ENCODE results near the gene FGFBP3. TPM values are rescaled to one million over a fixed set of nuclear protein-coding genes. Genes with fewer than 3 reads are reported as not detected.

Gene FGFBP3
- total and polyA plus RNA-seq, 2 of the 4 experiments (the other 2 are of a cell fraction): under 0.01 to 0.36 TPM

GRCh38 chr10:91864099-91864498 is 45.2 kb downstream of the FGFBP3 start:
- POLR2A ChIA-PET (ENCODE audit: unreplicated experiment): no interaction called here

More at GRCh38 chr10:91864099-91864498, 45.2 kb downstream of the FGFBP3 start:
- Histone ChIP-seq H3K18ac (ENCODE audit: low read depth, low read length) (no peak overlapping the region), H3K4me1 (ENCODE audit: control insufficient read depth, insufficient read depth, low read length) (peaks cover 4% of the 10 kb centered on the region), H2AFZ (replicated peaks; ENCODE audit: low read length, poor library complexity) (no peak overlapping the region), H3K4ac (ENCODE audit: low read depth, low read length) (no peak overlapping the region), H2BK120ac (ENCODE audit: low read depth, low read length) (no peak overlapping the region), H3K4me2 (ENCODE audit: low read depth, low read length) (no peak overlapping the region), H2AK5ac (ENCODE audit: low read depth, low read length) (no peak overlapping the region), H4K5ac (ENCODE audit: low read depth, low read length) (no peak overlapping the region), H3K9me3 (ENCODE audit: control insufficient read depth, insufficient read depth, low read length) (no peaks in the 10 kb centered on the region), H2AK9ac (replicated peaks; ENCODE audit: low read depth, low read length, poor library complexity) (no peak overlapping the region), H3K14ac (replicated peaks; ENCODE audit: low read depth, low read length) (no peak overlapping the region), H4K20me1 (ENCODE audit: insufficient read depth, low read length) (no peaks in the 10 kb centered on the region), H3K9ac (ENCODE audit: low read depth, low read length) (no peak overlapping the region), H3K79me1 (ENCODE audit: low read depth in 1 of 2, low read length in 2 of 2) (no peaks in the 10 kb centered on the region), H3K9me1 (ENCODE audit: insufficient read depth, low read length) (no peaks in the 10 kb centered on the region; the same call in 1 of the 2 replicates), H3K36me3 (ENCODE audit: control insufficient read depth, insufficient read depth, low read length) (peaks cover 5% of the 10 kb centered on the region), H3K27me3 (ENCODE audit: control insufficient read depth, insufficient read depth, low read length) (no peaks in the 10 kb centered on the region), H3K4me3 (ENCODE audit: insufficient read depth, low read depth, low read length) (no peak overlapping the region), H4K91ac (ENCODE audit: insufficient read depth, low read depth, low read length) (no peak overlapping the region), H3K23ac (ENCODE audit: low read depth, low read length) (no peak overlapping the region), H3K56ac (ENCODE audit: extremely low read depth, insufficient read depth, low read length) (no peak overlapping the region), H2BK20ac (ENCODE audit: low read depth, low read length) (no peak overlapping the region), H4K8ac (ENCODE audit: low read depth in 2 of 2, low read length in 2 of 2) (no peak overlapping the region), H3K27ac (ENCODE audit: insufficient read depth, low read length) (no peak overlapping the region), H2BK15ac (ENCODE audit: low read depth, low read length) (no peak overlapping the region), H2BK5ac (ENCODE audit: low read depth, low read length, poor library complexity, severe bottlenecking) (peak overlapping the region; percentile 13)
- dilution Hi-C loops (cut with HindIII; ENCODE audit: low sequenced_read_pairs, unreplicated experiment) (no loop called here), in situ Hi-C loops (cut with MboI; ENCODE audit: low sequenced_read_pairs) (no loop called here), intact Hi-C loops (cut with micrococcal nuclease) (loop anchor here (2.0 to 10.0 kb wide), 3 partner anchors 37 to 101 kb away; partner anchors contain the start of gene FGFBP3)
- CTCF ChIA-PET: no interaction called here
- BruUV-seq (replicated peaks): TSS peak; percentile 69
- TF ChIP-seq RFX5 (IDR thresholded peaks at IDR 0.05; ENCODE audit: low read depth, low read length) (no peak), NFE2L2 (IDR thresholded peaks at IDR 0.05; ENCODE audit: low read depth, low read length) (no peak), MAZ (IDR thresholded peaks at IDR 0.05; ENCODE audit: borderline replicate concordance, low read depth, low read length) (no peak), CHD1 (IDR thresholded peaks at IDR 0.05; ENCODE audit: low read depth, low read length) (no peak), RCOR1 (IDR thresholded peaks at IDR 0.05; ENCODE audit: insufficient replicate concordance, low read length) (no peak), BHLHE40 (IDR thresholded peaks at IDR 0.05; ENCODE audit: low read depth, low read length) (no peak)
- ATAC-seq (ENCODE audit: low read depth) (no peak; the same call in 1 of the 2 replicates), DNase-seq (no peak)
- 20% methylated on average over 1 of the region's 2 CpGs; no CpG with 5 or more reads in 1 of the 2 experiments for WGBS, 2 experiments (ENCODE audit: extremely low coverage in 2 of 2, insufficient read length in 1 of 2)

Measured in IMR-90 (cell line).